DND-41 (cell line): Measurements from ENCODE around the gene TCF7L1.

Experiments
- EZH2 ChIP-seq: IDR thresholded peaks from 3 replicates; pipeline ENCODE4 v1.6.1; 2012; ENCODE audit warnings: borderline replicate concordance, low read depth, mild to moderate bottlenecking, moderate library complexity, low read length, inconsistent platforms; ENCODE audit not compliant: severe bottlenecking
- TF ChIP-seq, protein P1 (sequence below): IDR thresholded peaks from 2 replicates; pipeline ENCODE4 v1.5.1; 2012; ENCODE audit warnings: borderline replicate concordance, low read length, moderate library complexity, mild to moderate bottlenecking; ENCODE audit not compliant: poor library complexity, severe bottlenecking; ENCODE audit errors: extremely low read depth

DNA sequence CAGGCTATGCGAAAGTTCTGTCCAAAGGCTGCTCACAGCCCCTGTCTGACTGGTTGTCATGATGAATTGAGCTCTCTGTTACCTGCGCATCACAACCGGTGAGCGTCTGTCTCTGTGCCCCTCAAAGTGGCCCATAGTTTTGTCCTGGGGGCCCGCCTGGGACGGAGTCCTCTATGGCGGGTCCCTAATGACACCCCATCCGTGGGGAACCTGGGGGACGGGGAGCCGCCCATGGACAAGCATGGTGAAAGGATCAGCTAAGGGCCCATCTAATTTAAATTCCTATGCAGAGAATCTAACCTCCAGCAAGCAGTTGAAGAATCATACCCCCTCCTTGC, 221.8 kb downstream of the TCF7L1 start:
- TF ChIP-seq, protein P1, sequence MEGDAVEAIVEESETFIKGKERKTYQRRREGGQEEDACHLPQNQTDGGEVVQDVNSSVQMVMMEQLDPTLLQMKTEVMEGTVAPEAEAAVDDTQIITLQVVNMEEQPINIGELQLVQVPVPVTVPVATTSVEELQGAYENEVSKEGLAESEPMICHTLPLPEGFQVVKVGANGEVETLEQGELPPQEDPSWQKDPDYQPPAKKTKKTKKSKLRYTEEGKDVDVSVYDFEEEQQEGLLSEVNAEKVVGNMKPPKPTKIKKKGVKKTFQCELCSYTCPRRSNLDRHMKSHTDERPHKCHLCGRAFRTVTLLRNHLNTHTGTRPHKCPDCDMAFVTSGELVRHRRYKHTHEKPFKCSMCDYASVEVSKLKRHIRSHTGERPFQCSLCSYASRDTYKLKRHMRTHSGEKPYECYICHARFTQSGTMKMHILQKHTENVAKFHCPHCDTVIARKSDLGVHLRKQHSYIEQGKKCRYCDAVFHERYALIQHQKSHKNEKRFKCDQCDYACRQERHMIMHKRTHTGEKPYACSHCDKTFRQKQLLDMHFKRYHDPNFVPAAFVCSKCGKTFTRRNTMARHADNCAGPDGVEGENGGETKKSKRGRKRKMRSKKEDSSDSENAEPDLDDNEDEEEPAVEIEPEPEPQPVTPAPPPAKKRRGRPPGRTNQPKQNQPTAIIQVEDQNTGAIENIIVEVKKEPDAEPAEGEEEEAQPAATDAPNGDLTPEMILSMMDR = no peak
- TF ChIP-seq EZH2 = no peak
